HepG2 (cell line): ENCODE data around the gene RNPEPL1. TPM values are rescaled to one million over a fixed set of nuclear protein-coding genes. Genes with fewer than 3 reads are reported as not detected.

Experiments
- NFATC3 ChIP-seq: sonication (generic); formaldehyde crosslinking; IDR thresholded peaks from 2 replicates; pipeline ENCODE4 v1.5.1; 2020; ENCODE audit warnings: mild to moderate bottlenecking, missing genetic modification reagents
- ZBTB40 ChIP-seq, 2 experiments: fragments of 450-650 bp in 1 of 2; sonication (generic) in 1 of 2; formaldehyde crosslinking in 1 of 2; IDR thresholded peaks; 2 replicates each; pipeline versions ENCODE4 v1.6.1 to v1.8.0; 2016 to 2022; ENCODE audit warnings: antibody characterized with exemption in 1 of 2, mild to moderate bottlenecking in 1 of 2, missing genetic modification reagents in 1 of 2
- polyA plus RNA-seq, 8 experiments: library from polyadenylated mRNA; depleted of rRNA in 3 of 8; stranded (reverse) in 7 of 8; unstranded in 1 of 8; fragments of >200 nt; fragmentation: Illumina TruSeq in 4 of 8; extraction: Trizol in 4 of 8; gene quantifications; 2 replicates each; pipeline versions ENCODE4 v1.2.1 to v1.2.3, GENCODE V29; 2011 to 2016; ENCODE audit warnings: low read depth in 4 of 8, missing spikeins in 1 of 8, mixed read lengths in 1 of 8; ENCODE audit not compliant: insufficient read depth in 1 of 8
- total RNA-seq, 5 experiments: library from RNA; depleted of rRNA; stranded (reverse); fragments of >200 nt; fragmentation: Illumina TruSeq; extraction: Trizol; gene quantifications; 2 replicates each; pipeline ENCODE4 v1.2.3, GENCODE V29; 2016; ENCODE audit warnings: low read depth in 1 of 5
- TF ChIP-seq, protein P1 (sequence below): sonication (generic); formaldehyde crosslinking; IDR thresholded peaks from 2 replicates; pipeline ENCODE4 v1.4.0; 2020; ENCODE audit warnings: mild to moderate bottlenecking, missing genetic modification reagents

Gene RNPEPL1
- total and polyA plus RNA-seq, 2 of the 13 experiments (the other 11 are each of a cell fraction or from before 2014, with no cell fraction given) = 13.0 to 18.0 TPM

DNA sequence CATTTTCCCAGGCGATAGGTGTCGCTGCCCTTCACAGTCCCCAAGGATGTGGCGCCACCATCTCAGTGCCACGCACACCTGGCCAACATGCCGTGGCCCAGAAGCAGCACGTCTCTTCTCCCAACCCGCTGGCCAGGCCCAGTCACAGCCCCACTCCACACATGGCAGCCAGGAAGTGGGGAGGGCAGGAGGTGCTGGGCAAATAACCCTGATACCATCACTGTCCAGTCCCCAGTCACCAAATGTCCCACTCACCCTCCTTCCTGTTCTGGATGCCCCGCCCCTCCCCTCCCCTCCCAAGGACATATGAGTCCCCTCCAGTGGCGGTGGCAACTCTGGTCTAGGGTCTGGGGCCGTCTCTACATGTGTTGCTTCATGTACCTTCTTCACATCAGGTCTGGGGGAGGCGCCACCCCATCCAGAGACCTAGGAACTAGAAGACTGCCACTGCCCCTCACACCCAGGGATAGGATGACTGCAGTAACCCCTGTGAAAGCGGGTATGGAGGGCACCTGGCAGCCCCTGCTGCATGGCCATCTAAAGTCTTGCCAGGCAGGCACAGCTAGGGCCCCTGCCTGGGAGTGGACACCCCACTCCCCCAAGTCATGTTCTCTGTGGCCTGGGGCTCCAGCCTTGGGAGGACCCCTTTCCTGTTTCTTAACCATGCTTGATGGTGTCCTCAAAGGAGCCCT lies 10.9 kb downstream of the RNPEPL1 start (continued):
- TF ChIP-seq NFATC3 (CRISPR knock-in tag) = no peak
- TF ChIP-seq ZBTB40 (IDR thresholded peaks at IDR 0.05) = no peak
- no peak for TF ChIP-seq ZBTB40 (CRISPR knock-in tag; IDR thresholded peaks at IDR 0.05)
- TF ChIP-seq, protein P1, sequence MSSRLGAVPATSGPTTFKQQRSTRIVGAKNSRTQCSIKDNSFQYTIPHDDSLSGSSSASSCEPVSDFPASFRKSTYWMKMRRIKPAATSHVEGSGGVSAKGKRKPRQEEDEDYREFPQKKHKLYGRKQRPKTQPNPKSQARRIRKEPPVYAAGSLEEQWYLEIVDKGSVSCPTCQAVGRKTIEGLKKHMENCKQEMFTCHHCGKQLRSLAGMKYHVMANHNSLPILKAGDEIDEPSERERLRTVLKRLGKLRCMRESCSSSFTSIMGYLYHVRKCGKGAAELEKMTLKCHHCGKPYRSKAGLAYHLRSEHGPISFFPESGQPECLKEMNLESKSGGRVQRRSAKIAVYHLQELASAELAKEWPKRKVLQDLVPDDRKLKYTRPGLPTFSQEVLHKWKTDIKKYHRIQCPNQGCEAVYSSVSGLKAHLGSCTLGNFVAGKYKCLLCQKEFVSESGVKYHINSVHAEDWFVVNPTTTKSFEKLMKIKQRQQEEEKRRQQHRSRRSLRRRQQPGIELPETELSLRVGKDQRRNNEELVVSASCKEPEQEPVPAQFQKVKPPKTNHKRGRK (CRISPR knock-in tag) = no peak
